Kidney (tissue), 14 donors: ENCODE measurements around the gene CPEB2. TPM values are rescaled to one million over a fixed set of nuclear protein-coding genes. Genes with fewer than 3 reads are reported as not detected.

Source experiments
- DNase-seq, 5 donors: peaks; one replicate each; pipeline ENCODE4 v3.0.0-alpha.2; 2013 to 2020
- FAIRE-seq: peaks from 2 replicates; lab custom pipeline; 2012; peaks lifted over from hg19 to GRCh38; lab: Jason Lieb, UNC
- H3K27ac ChIP-seq, 2 donors: one replicate each; pipeline ENCODE4 v1.7.0; 2013; ENCODE audit warnings: low read depth in 2 of 2, low read length in 2 of 2, inconsistent platforms in 1 of 2
- H3K27me3 ChIP-seq: one replicate; pipeline ENCODE4 v1.7.1; 2013; ENCODE audit warnings: low read length, inconsistent platforms; ENCODE audit not compliant: control insufficient read depth, insufficient read depth
- H3K36me3 ChIP-seq, 3 donors: one replicate each; pipeline versions ENCODE4 v1.7.0 to v1.7.1; 2013; ENCODE audit warnings: low read length in 3 of 3, control low read depth in 1 of 3, inconsistent platforms in 1 of 3; ENCODE audit not compliant: insufficient read depth in 3 of 3, control insufficient read depth in 2 of 3
- H3K4me1 ChIP-seq, 3 donors: one replicate each; pipeline versions ENCODE4 v1.7.0 to v1.7.1; 2013; ENCODE audit warnings: low read length in 3 of 3, inconsistent platforms in 1 of 3, low read depth in 1 of 3; ENCODE audit not compliant: control insufficient read depth in 2 of 3, insufficient read depth in 2 of 3
- H3K4me3 ChIP-seq, 3 donors: one replicate each; pipeline versions ENCODE4 v1.7.0 to v1.8.1; 2013; ENCODE audit warnings: low read length in 3 of 3, control low read depth in 1 of 3, inconsistent platforms in 1 of 3
- H3K9ac ChIP-seq, 3 donors: one replicate each; pipeline versions ENCODE4 v1.7.0 to v1.7.1; 2013; ENCODE audit warnings: low read length in 3 of 3, control low read depth in 1 of 3, inconsistent platforms in 1 of 3
- H3K9me3 ChIP-seq, 3 donors: one replicate each; pipeline versions ENCODE4 v1.7.0 to v1.7.1; 2013; ENCODE audit warnings: low read length in 3 of 3, control low read depth in 1 of 3, inconsistent platforms in 1 of 3; ENCODE audit not compliant: control insufficient read depth in 2 of 3, insufficient read depth in 1 of 3
- intact Hi-C: fragments of 100-400 bp; cut with DNase I; formaldehyde crosslinking; loops from one replicate; pipeline ENCODE4 v1.11.1; 2022
- polyA plus RNA-seq: library from polyadenylated mRNA; stranded (reverse); fragments of 350-450 nt; fragmentation: Illumina TruSeq; extraction: RNeasy Lipid Tissue Mini Kit (QIAGEN cat#74804); gene quantifications from one replicate; pipeline ENCODE4 v1.2.3, GENCODE V29; 2014; ENCODE audit warnings: low read depth, low replicate concordance; ENCODE audit not compliant: insufficient read depth
- total RNA-seq: library from RNA; stranded (reverse); fragmentation: NEBNext Ultra II Directional; extraction: Animal tissue kit (Norgen Biotek cat#: 25700); gene quantifications from one replicate; pipeline ENCODE4 v1.2.1, GENCODE V29; 2021
- TF ChIP-seq, protein P1 (sequence below): IDR thresholded peaks from 3 replicates; pipeline ENCODE4 v1.5.1; 2012; ENCODE audit warnings: mild to moderate bottlenecking, moderate library complexity, borderline replicate concordance; ENCODE audit not compliant: insufficient read depth; ENCODE audit errors: extremely low read depth
- donor health status: control.
- donor health status: control.
- donor health status: control.
- donor health status: control.
- donor health status: control.
- donor health status: DM: yes; HTN: yes; CAD: no.
- donor health status: Normal renal cell carcinoma (clear cell type).

Gene CPEB2
- total and polyA plus RNA-seq, 2 donors from 2014 or later = 7.9 to 58.0 TPM

DNA sequence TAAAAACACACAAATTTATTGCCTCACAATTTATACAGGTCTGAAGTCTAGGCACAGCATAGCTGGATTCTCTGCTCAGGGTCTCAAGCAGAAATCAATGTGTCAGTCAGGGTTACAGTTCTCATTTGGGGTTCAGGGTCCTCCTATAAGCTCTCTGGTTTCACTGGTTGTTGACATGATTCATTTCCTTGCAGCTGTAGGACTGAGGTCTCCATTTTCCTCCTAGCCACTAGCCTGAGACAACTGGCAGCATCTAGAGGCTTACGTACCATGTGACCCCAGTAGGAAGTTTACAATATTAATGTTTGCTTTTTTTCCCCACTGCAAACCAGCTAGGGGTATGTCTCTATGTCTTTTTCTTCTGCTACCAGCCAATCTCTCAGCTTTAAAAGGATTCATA, 102.5 kb downstream of the CPEB2 start:
- intact Hi-C loops = no loop called here
- FAIRE-seq (no peak), DNase-seq (peak in 1 of 5 donors; percentile 46)
- TF ChIP-seq, protein P1, sequence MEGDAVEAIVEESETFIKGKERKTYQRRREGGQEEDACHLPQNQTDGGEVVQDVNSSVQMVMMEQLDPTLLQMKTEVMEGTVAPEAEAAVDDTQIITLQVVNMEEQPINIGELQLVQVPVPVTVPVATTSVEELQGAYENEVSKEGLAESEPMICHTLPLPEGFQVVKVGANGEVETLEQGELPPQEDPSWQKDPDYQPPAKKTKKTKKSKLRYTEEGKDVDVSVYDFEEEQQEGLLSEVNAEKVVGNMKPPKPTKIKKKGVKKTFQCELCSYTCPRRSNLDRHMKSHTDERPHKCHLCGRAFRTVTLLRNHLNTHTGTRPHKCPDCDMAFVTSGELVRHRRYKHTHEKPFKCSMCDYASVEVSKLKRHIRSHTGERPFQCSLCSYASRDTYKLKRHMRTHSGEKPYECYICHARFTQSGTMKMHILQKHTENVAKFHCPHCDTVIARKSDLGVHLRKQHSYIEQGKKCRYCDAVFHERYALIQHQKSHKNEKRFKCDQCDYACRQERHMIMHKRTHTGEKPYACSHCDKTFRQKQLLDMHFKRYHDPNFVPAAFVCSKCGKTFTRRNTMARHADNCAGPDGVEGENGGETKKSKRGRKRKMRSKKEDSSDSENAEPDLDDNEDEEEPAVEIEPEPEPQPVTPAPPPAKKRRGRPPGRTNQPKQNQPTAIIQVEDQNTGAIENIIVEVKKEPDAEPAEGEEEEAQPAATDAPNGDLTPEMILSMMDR = no peak
- no peak overlapping the region for H3K9ac ChIP-seq
- H3K4me1 ChIP-seq = peaks cover 0 to 3% (median 0%) of the 10 kb centered on the region in 3 donors
- no peaks in the 10 kb centered on the region for H3K27me3 ChIP-seq
- H3K36me3 ChIP-seq = no peaks in the 10 kb centered on the region
- H3K9me3 ChIP-seq = peaks cover 0 to 3% (median 0%) of the 10 kb centered on the region in 3 donors
- no peak overlapping the region for H3K27ac ChIP-seq
- H3K4me3 ChIP-seq = no peak overlapping the region

DNA sequence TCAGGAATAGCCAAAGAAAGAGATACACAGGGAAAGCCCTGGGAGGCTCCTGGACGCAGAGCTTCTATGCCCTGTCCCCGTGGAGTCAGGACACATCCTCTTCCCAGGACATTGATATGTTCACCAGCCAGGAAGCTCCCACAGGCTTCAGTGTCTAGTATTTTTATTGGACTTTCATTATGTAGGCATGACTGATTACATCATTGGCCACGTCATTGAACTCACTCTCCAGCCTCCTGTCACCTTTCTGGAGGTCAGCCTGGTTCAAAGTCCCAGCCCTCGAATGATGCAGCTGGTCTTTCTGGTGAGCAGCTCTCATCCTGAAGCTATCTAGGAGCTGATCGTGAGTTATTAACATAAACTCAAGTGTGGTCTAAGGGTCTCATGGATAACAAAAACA, 104.1 kb downstream of the CPEB2 start:
- TF ChIP-seq, protein P1 = no peak

DNA sequence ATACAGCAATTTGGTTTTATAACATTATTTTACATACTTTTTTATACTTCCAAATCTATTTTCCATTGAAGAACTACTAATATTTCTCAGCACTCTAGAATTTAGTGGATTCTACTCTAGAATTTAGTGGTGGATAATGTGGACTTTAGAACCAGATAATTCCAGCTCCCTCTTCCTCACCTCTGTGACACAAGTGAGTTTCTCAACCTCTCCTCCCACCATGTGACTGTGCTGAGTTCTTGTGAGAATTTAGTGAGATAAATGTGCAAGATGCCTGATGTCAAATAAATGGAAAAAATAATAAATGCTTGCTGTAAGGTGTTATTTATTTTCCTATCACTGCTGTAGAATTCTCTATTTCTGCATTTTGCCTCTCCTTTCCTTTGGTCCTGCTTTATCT, 107.3 kb downstream of the CPEB2 start:
- Histone ChIP-seq H3K36me3 (no peaks in the 10 kb centered on the region), H3K4me3 (no peak overlapping the region), H3K27me3 (no peaks in the 10 kb centered on the region), H3K9ac (no peak overlapping the region), H3K9me3 (no peaks in the 10 kb centered on the region), H3K27ac (no peak overlapping the region), H3K4me1 (peaks cover 0 to 6% (median 0%) of the 10 kb centered on the region in 3 donors)
- FAIRE-seq (no peak), DNase-seq (no peak)
- intact Hi-C loops = no loop called here
- TF ChIP-seq, protein P1 = no peak

More for the DNA sequence above, 104.1 kb downstream of the CPEB2 start:
- H3K4me3 ChIP-seq = no peak overlapping the region
- intact Hi-C loops = no loop called here
- FAIRE-seq (no peak), DNase-seq (no peak)
- no peaks in the 10 kb centered on the region for H3K27me3 ChIP-seq
- peaks cover 0 to 3% (median 0%) of the 10 kb centered on the region in 3 donors for H3K9me3 ChIP-seq
- no peak overlapping the region for H3K9ac ChIP-seq
- H3K4me1 ChIP-seq = peaks cover 0 to 6% (median 0%) of the 10 kb centered on the region in 3 donors
- H3K36me3 ChIP-seq = no peaks in the 10 kb centered on the region
- H3K27ac ChIP-seq = no peak overlapping the region

DNA sequence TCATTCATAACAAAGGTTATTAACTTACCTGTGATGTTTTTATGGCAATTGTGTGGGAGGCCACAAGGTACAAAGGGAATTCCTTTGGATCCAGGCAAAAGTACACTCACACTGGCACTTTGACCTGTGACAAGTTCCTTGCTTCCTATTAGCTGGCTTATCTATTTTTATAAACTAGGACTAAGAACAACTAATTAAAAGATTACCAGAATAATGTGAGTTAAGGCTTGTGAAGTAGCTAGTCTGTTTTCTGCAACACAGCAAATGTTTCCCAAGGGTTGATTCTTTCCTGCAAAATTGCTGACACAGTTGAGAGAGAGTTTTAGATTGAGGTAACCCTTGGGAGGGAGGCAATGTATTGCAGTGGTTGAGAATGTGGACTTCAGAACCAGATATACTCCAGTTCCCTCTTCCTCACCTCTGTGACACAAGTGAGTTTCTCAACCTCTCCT, 107.9 kb downstream of the CPEB2 start:
- H3K27me3 ChIP-seq = no peaks in the 10 kb centered on the region
- intact Hi-C loops = no loop called here
- TF ChIP-seq, protein P1 = no peak

More for the DNA sequence above, 107.9 kb downstream of the CPEB2 start:
- Histone ChIP-seq H3K27ac (peak overlapping the region in 1 of 2 donors; percentile 40), H3K4me1 (peaks cover 0 to 6% (median 0%) of the 10 kb centered on the region in 3 donors), H3K4me3 (no peak overlapping the region), H3K36me3 (no peaks in the 10 kb centered on the region), H3K9me3 (no peaks in the 10 kb centered on the region), H3K9ac (no peak overlapping the region)
- FAIRE-seq = no peak
- peak in 2 of 5 donors; percentile 16 to 21 for DNase-seq
